Posterior cingulate gyrus (tissue), 11 donors: ENCODE results near the gene UBE2L3.
A peak's percentile ranks its signal among the peaks of the same experiment; 100 is the strongest.
"Not testable (repeated sequence)": the region's sequence is repeated elsewhere in the genome, so short reads cannot be mapped to it uniquely, and the experiment has no call there.

Experiments
- DNase-seq, 10 donors: peaks; one replicate each; pipeline versions ENCODE4 v3.0.0 to v3.0.0-alpha.2; 2020 to 2021; ENCODE audit warnings: mixed read lengths in 3 of 10
- intact Hi-C: fragments of 100-400 bp; cut with DNase I; formaldehyde crosslinking; loops from one replicate; pipeline ENCODE4 v1.15.1; 2023

UBE2L3 gene

DNA sequence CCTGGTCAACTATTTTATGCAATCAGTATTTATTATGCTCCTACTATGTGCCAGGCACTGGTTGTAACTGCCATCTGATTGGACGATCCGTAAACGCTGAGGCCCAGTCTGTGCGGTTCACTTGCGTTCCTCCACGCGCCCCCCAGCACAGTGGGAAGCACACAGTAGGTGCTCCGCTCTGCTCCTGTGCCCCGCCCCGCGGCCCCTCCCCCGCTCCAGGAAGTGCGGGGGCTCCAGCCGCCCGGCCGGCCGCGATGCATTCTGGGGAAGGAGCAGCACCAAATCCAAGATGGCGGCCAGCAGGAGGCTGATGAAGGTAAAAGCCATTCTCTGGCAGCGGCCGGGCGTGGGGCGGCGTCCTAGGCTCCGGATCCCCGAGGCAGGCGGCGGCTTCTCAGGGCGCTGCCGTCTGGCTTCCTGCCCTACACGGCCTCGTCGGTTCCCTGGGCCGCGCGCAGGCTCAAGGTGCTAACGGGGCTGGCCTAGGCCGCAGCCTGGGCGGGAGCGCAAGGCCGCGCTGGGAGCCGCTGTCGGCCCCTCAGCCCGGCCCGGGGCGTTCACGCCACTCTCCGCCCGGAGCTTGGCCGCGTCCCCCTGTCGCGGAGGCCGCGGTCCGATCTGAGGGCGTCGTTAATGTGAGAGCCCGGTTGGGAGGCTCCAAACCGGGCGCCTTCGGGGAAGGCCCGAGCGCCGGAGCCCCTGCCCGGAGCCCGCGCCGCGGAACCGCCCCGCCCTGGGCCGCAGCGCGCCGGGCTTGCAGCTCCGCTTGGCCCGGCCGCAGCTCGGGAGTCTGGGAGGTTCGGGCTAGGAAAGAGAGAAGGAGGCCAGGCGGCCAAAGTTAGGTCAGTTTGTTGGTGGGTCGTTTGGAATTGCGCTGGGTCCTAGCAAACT is at the start of gene UBE2L3:
Gene UBE2L3, plus strand, starts transcription at position 259 of the 891 bp plus-strand sequence. Its CDS starts 31 bp downstream, at position 290.
- intact Hi-C loops = no loop called here
- peak; percentile 75 to 96 (median 82) for DNase-seq

DNA sequence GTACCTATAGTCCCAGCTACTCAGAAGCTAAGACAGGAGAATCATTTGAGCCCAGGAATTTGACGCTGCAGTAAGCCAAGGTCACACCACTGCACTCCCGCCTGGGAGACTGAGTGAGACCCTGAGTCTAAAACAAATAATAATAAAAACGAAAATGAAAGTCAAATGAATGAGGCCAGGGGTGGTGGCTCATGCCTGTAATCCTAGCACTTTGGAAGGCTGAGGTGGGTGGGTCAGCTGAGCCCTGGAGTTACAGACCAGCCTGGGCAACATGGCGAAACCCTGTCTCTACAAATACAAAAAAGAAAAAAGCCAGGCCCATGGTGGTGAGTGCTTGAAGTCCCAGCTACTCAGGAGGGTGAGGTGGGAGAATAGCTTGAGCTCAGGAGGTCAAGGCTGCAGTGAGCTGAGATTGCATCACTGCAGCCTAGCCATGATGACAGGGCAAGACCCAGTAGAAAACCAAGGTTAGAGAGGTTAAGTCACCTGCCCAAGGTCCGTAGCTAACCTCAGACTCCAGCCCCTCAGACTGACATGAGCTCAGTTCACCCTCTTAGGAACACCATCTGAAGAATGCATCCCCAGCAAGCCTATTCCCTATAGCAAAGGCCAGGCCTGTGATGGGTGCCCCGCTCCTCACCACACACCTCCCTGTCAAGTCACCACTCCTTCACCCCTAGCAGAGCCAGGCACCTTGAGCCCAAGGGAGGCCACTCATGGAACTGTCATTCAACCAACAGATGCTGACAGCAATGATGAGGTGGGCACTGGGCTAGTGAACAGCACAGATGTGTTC is 40.6 kb upstream of the UBE2L3 start:
- intact Hi-C loops, DNase-seq: not testable (repeated sequence)

DNA sequence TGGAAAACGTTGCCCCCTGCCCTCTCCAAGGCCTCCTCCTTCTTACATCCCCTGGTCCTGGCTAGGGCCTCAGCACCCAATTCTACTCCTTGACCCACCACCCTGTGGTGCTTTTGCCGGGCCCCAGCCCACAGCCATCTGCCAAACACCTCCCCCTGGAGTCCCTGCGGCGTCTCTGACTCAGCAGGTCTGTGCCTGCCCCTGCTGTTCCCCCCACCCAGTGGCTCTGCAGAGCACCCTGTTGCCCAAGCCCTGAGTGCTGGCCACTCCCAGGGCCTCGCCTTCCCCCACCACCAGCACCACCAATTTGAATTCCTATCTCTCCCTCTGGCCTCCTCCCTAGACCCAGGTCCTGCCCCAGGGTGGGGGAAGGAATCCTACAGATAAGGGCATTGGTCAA is 36.0 kb upstream of the UBE2L3 start:
- DNase-seq, intact Hi-C loops: not testable (repeated sequence)

DNA sequence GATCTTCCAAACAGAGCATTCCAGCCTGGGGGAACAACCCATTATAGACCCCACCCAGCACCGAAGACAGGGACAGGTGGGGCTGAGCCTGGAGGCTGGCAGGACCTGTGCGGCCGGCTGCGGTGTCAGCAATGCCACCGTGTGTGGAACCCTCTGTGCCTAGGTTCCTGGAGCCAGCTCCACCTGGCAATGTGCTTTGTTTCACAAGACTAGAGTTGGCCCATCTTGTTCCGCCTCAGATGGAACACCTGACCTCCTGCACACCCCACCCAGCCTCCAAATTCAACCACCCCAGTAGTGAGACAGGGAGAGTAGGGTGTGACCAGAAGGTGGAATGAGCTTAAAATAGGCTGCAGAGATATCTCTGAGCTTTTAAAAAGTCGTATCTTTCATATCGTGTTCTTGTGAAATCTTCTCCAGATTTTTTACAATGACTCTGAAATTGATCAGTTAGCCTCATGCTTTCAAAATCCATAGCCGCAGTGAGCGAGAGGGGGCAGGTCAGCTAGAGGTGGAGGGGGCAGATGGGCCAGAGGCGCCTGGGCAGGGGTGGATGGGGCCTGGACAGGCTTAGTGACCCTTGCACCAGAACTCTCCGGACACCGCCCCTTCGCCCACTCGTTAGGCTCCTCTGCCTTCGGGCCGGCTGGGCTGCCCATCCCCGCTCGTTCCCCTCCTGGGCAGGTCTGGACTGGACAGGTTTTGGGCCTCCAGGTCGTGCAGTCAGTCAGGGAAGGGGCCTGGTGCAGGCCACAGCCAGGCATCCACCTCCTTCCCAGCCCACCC is 34.5 kb upstream of the UBE2L3 start:
- intact Hi-C loops, DNase-seq: not testable (repeated sequence)

DNA sequence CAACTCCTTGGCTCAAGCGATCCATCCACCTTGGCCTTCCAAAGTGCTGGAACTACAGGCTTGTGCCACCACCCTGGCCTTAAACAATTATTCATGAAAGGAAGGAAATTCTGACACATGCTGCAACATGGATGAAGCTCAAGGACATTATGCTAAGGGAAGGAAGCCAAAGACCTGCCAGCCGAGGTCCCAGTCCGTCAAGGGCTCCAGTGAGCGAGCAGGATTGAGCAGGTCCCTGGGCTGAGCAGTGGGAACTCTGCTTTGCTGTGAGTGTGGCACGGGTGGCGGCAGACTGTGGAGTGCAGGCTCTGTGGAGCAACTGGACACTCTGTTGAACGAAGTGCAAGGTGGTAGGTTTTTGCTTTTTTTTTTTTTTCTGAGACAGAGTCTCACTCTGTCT is 27.7 kb upstream of the UBE2L3 start:
- intact Hi-C loops, DNase-seq: not testable (repeated sequence)

DNA sequence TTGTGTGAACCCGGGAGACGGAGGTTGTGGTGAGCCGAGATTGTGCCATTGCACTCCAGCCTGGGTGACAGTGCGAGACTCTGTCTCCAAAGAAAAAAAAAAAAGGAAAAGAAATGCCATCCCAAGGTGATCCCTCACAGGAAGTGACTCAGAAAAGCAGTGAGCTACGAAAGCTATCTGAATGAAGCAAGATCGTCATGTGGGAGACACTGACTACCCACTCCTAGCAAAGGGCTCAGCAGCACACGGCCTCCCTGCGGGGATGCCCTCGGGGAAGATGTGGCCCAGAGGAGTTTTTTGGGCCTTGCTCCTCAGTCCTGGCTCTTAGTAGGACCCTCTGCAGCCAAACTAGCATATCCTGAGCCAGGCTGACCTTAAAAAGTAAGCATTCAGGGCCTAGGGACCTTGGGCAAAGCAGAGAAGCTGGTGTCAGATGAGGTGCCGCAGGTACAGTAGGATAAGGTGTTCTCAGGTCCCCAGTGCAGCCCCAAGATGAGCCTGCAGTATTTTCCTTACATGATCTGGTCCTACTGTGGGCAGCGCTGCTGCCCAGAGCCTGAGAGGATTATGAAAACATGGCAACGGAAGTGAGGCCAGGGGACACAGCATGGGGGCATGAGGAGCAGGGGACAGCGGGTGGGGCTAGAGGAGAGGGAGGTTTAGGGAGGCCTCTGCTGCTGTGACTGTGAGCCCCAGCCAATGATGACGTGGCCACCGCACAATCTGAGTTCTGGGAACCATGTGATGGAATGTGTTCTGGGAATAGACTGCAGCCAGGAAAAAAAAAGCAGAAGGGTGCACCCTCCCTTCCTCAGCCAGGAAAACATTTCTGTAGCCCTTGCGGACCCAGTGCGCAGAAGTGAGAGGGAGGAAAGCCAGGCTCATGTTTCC is 22.8 kb upstream of the UBE2L3 start:
- intact Hi-C loops, DNase-seq: not testable (repeated sequence)

DNA sequence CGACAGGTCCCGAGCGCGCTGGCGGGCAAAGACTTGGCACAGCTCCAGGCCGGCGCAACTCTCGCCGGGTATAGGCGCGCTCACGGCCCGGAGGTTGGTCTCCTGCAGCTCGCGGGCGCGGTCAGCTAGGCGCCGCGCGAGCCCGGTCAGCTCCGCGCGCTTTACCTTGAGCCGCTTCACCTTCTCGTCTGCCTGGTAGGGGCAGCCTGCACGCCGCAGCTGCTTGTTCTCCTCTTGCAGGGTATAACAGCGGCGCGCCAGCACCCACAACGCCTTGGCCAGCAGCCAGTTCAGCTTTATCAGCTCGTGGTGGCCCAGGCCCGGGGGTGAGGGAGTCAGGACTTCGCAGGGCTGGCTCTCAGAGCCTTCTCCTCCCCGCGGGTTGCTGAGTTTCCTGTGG is 18.0 kb upstream of the UBE2L3 start:
- DNase-seq, intact Hi-C loops: not testable (repeated sequence)

DNA sequence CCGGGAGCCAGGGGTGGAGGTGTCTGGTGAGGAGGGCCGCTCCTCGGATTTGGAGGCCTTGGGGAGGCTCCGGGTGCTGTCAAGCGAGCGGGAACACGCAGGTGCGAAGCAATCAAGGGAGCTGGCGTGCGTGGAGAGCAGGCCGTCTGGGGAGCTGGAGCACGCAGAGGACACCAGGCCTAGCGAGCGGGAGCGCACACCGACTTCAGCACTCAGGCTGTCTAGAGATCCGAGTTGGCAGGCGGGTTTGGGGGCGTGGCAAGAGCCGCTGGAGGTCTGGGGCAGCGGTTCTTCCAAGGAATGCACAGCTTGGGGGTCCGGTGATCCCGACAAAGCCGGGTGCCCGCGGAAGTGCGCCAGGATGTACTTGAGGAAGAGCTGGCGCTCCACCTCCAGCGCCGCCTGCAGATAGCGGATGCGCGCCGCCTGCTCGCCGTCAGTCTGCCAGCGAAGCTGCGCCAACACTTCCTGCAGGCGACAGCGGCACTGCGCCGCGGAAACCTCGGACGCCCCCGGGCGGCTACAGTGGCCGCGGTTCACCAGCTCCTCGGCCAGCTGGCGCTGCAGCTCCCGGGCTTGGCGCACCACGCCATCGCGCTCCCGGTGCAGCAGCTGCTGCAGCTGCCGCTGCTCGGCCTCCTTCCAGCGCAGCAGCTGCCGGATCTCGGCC is 17.4 kb upstream of the UBE2L3 start:
- intact Hi-C loops, DNase-seq: not testable (repeated sequence)

DNA sequence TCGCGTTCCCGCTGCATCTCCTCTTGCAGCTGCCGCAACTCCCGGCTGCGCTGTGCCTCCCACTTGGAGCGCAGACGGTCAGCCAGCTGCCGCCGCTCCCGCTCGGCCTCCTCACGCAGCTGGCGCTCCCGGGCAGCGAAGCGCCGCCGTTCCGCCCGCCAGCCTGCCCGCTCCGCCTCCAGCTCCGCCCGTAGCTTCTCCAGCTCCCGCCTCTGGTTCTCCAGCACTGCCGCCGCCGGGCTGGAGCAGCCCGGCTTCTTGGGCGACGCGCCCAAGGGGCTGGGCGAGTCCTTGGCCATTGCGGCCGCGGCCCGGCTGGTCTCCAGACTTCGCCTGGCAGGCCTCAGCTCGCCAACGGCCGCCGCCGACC is 16.9 kb upstream of the UBE2L3 start:
- intact Hi-C loops, DNase-seq: not testable (repeated sequence)

DNA sequence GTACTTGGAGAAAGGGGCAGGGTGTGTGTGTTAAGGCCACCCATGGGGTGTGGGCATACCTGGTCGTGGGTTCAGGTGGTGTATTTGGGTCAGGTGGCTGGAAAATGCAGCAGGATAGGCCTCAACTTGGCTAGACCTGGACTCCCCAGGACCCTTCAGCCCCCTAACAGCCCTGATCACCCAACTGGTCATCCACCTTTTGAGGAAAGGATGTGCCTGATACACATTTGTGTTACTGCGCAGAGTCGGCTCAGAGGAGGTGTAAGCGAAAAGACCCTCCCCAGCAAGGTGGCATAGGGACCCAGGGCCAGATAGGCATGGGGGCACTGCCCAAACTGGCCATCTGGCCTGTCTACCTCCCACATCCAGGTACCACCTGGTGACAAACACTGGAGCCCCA is 16.2 kb upstream of the UBE2L3 start, which contains the start of gene RIMBP3C:
Gene RIMBP3C, minus strand, starts transcription at position 101 of the 400 bp plus-strand sequence. CDS start 485 bp downstream, outside the sequence.
- intact Hi-C loops = not testable (repeated sequence)

DNA sequence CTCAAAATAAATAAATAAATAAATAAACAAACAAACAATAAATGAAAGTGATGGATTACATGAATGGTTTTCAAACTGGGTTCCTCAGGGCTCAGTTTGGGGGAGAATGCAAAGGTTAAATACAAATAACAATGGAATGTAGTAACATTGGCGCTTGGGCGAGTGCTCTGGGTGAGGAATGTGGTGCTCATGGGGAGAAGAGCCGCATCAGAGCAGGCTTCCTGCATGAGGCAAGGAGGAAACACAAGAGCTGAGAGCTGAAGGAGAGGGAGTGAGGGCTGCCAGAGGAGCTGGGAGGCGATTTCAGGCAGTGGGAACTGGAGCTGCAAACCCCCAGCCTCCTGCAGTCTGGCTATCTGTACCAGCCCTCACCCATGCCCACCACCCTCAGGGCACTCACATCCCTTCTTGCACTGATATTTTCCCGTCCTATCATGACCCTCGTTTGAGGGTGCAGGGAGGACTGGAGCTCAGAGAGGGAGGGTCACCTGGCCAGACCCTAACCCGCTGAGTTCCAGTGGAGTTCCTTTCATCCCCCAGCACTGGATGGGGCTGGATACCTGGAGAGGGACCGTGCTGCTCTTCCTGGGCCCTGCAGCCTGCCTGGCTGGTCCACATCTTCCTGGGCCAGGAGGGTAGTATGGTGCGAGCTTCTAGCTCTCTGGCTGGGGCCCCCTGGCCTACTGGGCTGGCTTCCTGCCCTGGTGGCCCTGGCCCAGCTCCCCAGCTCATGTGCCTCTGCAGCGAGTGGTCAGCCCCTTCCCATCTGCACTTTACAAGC is 8.0 kb upstream of the UBE2L3 start:
- DNase-seq, intact Hi-C loops: not testable (repeated sequence)

More for the DNA sequence above, 16.2 kb upstream of the UBE2L3 start, which contains the start of gene RIMBP3C:
- not testable (repeated sequence) for DNase-seq

DNA sequence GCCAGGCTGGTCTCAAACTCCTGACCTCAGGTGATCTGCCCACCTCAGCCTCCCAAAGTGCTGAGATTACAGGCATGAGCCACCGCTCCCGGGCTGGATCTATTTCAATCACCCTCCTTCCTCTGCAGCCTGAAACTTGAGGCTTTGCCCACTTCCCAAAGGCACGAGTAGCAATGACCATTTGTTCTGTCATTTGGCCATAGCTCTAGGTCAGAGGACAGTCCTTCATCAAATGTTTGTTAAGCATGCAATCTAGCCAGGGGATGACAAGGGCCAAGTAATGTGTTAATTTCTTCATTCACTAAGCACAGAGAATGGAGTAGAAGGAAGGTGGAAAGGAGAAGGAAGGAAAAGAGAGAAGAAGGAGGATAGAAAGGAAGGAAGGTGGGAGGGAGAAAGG is 6.9 kb upstream of the UBE2L3 start:
- intact Hi-C loops, DNase-seq: not testable (repeated sequence)

DNA sequence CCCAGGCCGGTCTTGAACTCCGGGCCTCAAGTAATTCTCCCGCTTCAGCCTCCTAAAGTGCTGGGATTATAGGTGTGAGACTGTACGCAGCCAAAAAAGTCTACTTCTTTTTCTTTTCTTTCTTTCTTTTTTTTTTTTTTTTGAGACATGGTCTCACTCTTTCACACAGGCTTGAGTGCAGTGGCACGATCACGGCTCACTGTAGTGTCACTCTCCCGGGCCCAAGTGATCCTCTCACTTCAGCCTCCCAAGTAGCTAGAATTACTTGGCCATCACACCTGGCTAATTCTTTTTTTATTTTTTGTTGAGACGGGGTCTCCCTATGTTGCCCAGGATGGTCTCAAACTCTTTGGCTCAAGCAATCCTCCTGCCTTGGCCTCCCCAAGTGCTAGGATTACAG is 3.6 kb upstream of the UBE2L3 start:
- intact Hi-C loops = no loop called here

DNA sequence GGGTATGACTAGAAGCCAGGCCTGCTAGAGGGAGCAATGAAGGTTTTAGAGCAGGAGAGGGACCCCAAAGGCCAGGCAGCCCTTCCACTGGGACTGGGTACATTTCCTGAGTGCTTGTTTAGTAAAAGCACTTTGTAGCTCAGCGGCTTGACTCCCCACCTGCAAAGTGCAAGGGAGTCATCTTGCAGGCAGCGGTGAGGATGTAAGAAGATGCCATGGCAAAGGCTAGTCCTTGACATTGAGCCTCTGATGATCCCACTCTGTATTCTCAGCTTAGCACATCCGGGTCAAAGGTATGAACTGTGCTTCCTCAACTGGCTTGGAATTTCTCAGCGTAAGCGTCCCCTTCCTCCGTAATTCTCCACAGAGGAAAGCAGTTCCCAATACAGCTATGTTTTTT is 3.1 kb upstream of the UBE2L3 start:
- intact Hi-C loops = no loop called here
- peak in 1 of 10 donors; percentile 60 for DNase-seq

More for the DNA sequence above, 3.6 kb upstream of the UBE2L3 start:
- no peak for DNase-seq

DNA sequence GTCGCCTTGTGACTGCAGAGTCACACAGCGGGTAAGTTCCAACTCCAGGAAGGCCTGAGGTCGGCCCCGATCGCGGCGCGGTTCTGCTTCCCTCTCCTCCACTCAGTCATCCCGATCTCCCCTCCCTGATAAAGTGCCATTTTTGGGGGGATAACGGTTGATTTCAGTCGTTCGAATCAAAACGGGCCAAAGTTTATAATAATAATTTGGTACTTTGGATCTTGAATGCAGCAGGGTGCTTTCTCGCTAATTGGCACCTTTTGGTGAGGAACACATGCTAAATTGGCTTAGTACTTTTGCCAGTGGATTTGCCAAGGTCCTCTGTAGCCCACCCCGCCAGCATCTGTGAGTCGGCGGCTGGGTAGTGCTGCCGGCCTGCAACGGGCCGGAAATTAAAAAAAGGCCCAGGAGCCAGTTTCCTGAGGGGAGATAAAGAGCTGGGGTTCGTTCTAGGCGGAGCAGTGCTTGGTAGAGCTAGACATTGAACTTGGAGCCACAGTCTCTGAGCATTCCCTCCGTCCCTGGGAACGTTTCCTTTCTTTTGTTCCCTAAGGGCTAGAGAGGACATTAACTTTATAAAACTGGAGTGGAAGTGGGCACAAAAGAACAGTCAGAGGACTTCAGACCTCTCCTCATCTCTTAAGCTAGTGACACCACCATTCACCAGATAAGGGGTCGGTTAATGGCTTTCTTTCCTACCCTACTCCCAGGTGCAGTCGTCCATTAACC is 997 bp downstream of the UBE2L3 start:
- intact Hi-C loops = no loop called here
- DNase-seq = peak in 1 of 10 donors; percentile 47

DNA sequence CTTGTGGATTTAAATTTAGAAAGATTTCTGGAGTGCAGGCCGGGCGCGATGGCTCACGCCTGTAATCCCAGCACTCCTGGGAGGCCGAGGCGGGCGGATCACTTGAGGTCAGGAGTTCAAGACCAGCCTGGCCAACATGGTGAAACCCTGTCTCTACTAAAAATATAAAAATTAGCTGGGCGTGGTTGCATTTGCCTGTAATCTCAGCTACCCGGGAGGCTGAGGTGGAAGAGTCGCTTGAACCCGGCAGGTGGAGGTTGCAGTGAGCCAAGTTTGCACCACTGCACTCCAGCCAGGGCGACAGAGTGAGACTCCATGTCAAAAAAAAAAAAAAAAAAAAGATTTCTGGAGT is 1.5 kb downstream of the UBE2L3 start:
- peak in 1 of 10 donors; percentile 14 for DNase-seq
- intact Hi-C loops = not testable (repeated sequence)

DNA sequence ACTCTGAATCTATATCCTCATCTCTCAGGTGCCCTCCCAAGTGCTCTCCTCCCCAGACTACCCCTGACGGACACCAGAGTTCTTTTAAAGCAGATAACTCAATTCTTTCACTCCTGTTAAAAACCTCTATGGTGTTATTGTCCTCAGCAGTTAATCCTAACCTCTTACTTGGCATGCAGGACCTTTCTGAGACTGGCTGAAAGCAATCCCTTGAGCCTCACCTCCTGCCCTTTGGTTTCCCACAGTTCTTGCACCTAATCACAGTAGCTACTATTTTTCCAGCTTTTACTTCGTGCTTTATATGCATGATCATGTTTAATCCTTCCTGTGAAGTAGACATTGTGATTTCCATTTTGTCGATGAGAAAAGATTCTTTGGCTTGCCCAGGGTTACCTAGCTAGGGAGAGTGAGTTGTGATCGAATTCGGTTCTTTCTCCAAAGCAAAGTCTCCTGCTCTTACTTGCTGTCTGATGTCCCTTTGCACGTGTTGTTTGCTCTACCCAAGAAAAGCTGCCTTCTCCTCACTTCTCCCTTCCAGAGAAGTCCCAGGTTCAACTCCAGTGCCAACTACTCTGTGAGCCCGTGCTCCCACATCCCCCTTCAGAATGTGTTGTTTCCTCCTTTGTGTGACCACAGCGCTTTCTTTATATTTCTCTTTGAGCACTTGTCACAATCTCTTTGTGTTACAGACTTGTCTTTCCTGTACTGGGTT is 2.1 kb downstream of the UBE2L3 start:
- DNase-seq = peak in 1 of 10 donors; percentile 13
- intact Hi-C loops = no loop called here
